HL-60 (cell line): Measurements from ENCODE around the gene MAP3K14.

Experiments
- DNase-seq, 2 experiments: peaks; one replicate each; pipeline ENCODE4 v3.0.0-alpha.2; 2010 to 2020; ENCODE audit warnings: low read depth in 1 of 2, low spot score in 1 of 2
- H3K27ac ChIP-seq: fragments of 250-450 bp; sonication (Bioruptor Pico); replicated peaks from 2 replicates; pipeline ENCODE4 v1.5.1; 2020; ENCODE audit warnings: mild to moderate bottlenecking, moderate library complexity
- H3K27me3 ChIP-seq: fragments of 250-450 bp; sonication (Bioruptor Pico); 2 replicates; pipeline ENCODE4 v1.5.1; 2021; ENCODE audit warnings: mild to moderate bottlenecking, moderate library complexity; ENCODE audit not compliant: insufficient read depth, poor library complexity, severe bottlenecking
- H3K4me3 ChIP-seq: replicated peaks from 2 replicates; pipeline ENCODE4 v1.5.1; 2011; ENCODE audit warnings: mild to moderate bottlenecking, control low read depth, low read length; ENCODE audit not compliant: insufficient read depth
- GABPA ChIP-seq: IDR thresholded peaks from 2 replicates; pipeline ENCODE4 v1.6.1; 2012; ENCODE audit warnings: low read depth
- POLR2AphosphoS5 ChIP-seq: IDR thresholded peaks from 2 replicates; pipeline ENCODE4 v1.6.1; 2012; ENCODE audit warnings: low read depth
- REST ChIP-seq: IDR thresholded peaks from 2 replicates; pipeline ENCODE4 v1.6.1; 2012; ENCODE audit warnings: low read depth; ENCODE audit not compliant: insufficient replicate concordance
- SPI1 ChIP-seq: IDR thresholded peaks from 2 replicates; pipeline ENCODE4 v1.6.1; 2012; ENCODE audit warnings: low read depth, mild to moderate bottlenecking, borderline replicate concordance
- TF ChIP-seq, protein P1 (sequence below): IDR thresholded peaks from one replicate; pipeline ENCODE4 v1.5.1; 2011; ENCODE audit warnings: low read length, control low read depth, inconsistent platforms; ENCODE audit not compliant: insufficient read depth

The MAP3K14 gene

DNA sequence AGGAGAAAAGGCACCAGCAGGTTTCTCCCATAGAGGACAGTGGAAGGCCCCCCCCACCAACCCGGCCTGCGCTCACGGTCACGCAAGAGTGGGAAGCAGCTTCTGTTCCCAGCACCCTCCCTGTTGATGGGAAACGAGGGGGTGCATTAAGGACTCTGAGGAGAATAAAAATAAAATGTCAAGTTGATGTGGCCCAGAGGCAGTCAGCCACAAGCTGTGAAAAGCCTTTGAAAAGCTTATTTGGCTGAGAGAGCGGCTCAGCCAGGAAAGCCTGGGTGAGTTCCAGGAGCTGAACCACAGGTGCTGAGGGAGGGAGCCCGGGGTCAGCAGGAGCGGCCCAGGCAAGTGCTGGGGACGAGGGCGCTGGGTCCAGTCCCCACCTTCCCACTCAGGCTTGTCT is 28.0 kb downstream of the MAP3K14 start:
- Histone ChIP-seq H3K4me3 (no peak overlapping the region), H3K27ac (no peak overlapping the region)
- TF ChIP-seq, protein P1, sequence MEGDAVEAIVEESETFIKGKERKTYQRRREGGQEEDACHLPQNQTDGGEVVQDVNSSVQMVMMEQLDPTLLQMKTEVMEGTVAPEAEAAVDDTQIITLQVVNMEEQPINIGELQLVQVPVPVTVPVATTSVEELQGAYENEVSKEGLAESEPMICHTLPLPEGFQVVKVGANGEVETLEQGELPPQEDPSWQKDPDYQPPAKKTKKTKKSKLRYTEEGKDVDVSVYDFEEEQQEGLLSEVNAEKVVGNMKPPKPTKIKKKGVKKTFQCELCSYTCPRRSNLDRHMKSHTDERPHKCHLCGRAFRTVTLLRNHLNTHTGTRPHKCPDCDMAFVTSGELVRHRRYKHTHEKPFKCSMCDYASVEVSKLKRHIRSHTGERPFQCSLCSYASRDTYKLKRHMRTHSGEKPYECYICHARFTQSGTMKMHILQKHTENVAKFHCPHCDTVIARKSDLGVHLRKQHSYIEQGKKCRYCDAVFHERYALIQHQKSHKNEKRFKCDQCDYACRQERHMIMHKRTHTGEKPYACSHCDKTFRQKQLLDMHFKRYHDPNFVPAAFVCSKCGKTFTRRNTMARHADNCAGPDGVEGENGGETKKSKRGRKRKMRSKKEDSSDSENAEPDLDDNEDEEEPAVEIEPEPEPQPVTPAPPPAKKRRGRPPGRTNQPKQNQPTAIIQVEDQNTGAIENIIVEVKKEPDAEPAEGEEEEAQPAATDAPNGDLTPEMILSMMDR, result no peak
- TF ChIP-seq GABPA, result no peak
- no peak for TF ChIP-seq SPI1
- no peak for TF ChIP-seq POLR2AphosphoS5
- TF ChIP-seq REST, result no peak

GRCh38 chr17:45287526-45288500 is 29.0 kb downstream of the MAP3K14 start:
- Histone ChIP-seq H3K27me3 (no peaks in the 10 kb centered on the region), H3K4me3 (no peak overlapping the region), H3K27ac (no peak overlapping the region)
- TF ChIP-seq POLR2AphosphoS5 (no peak), GABPA (no peak), SPI1 (no peak), REST (no peak)
- TF ChIP-seq, protein P1, result no peak
- DNase-seq, result no peak

More for the DNA sequence above, 28.0 kb downstream of the MAP3K14 start:
- no peaks in the 10 kb centered on the region for H3K27me3 ChIP-seq
- DNase-seq, result no peak

GRCh38 chr17:45286286-45286685 is 30.5 kb downstream of the MAP3K14 start:
- no peak for DNase-seq
- no peak overlapping the region for H3K4me3 ChIP-seq
- no peak for TF ChIP-seq GABPA
- TF ChIP-seq SPI1, result no peak
- TF ChIP-seq, protein P1, result no peak
- no peak for TF ChIP-seq POLR2AphosphoS5
- no peak for TF ChIP-seq REST
- no peak overlapping the region for H3K27ac ChIP-seq
- H3K27me3 ChIP-seq, result no peaks in the 10 kb centered on the region
